Loucy (cell line): ENCODE results near the gene VPS37B.

Source experiments
- H2AFZ ChIP-seq: fragments of 200-600 bp; sonication (generic); 2 replicates; pipeline ENCODE4 v1.6.0; 2016; ENCODE audit warnings: antibody characterized with exemption, mild to moderate bottlenecking, low read length, moderate library complexity
- H3F3A ChIP-seq: fragments of 200-600 bp; 2 replicates; pipeline ENCODE4 v1.6.0; 2016; ENCODE audit warnings: antibody characterized with exemption, low read depth, mild to moderate bottlenecking
- H3K27me3 ChIP-seq: fragments of 200-600 bp; sonication (generic); 2 replicates; pipeline ENCODE4 v1.6.1; 2014; ENCODE audit warnings: low read length, mild to moderate bottlenecking; ENCODE audit not compliant: insufficient read depth, poor library complexity, severe bottlenecking
- H3K36me3 ChIP-seq: fragments of 200-600 bp; sonication (generic); 2 replicates; pipeline ENCODE4 v1.6.1; 2016; ENCODE audit warnings: low read length; ENCODE audit not compliant: insufficient read depth
- H3K4me1 ChIP-seq: fragments of 200-600 bp; sonication (generic); 2 replicates; pipeline ENCODE4 v1.5.1; 2014; ENCODE audit warnings: low read length, mild to moderate bottlenecking; ENCODE audit not compliant: insufficient read depth, poor library complexity, severe bottlenecking
- H3K4me2 ChIP-seq: fragments of 200-600 bp; sonication (generic); 2 replicates; pipeline ENCODE4 v1.6.0; 2014; ENCODE audit warnings: antibody characterized with exemption, low read length, low read depth, mild to moderate bottlenecking; ENCODE audit not compliant: poor library complexity, severe bottlenecking
- H3K4me3 ChIP-seq: fragments of 200-600 bp; sonication (generic); 2 replicates; pipeline ENCODE4 v1.5.1; 2014; ENCODE audit warnings: low read length, mild to moderate bottlenecking, mixed read lengths; ENCODE audit not compliant: poor library complexity, severe bottlenecking
- H3K79me2 ChIP-seq: fragments of 200-600 bp; sonication (generic); 2 replicates; pipeline ENCODE4 v1.6.1; 2014; ENCODE audit warnings: low read length; ENCODE audit not compliant: insufficient read depth
- H3K9ac ChIP-seq: fragments of 200-600 bp; sonication (generic); 2 replicates; pipeline ENCODE4 v1.6.0; 2014; ENCODE audit warnings: mild to moderate bottlenecking, low read depth, low read length, moderate library complexity; ENCODE audit not compliant: poor library complexity, severe bottlenecking
- H3K9me2 ChIP-seq: fragments of 200-600 bp; sonication (generic); replicated peaks from 2 replicates; pipeline ENCODE4 v1.6.1; 2016; ENCODE audit warnings: low read depth, low read length, mixed read lengths
- H3K9me3 ChIP-seq: fragments of 200-600 bp; sonication (generic); 2 replicates; pipeline ENCODE4 v1.6.1; 2014; ENCODE audit warnings: mild to moderate bottlenecking, antibody characterized with exemption, low read length, low read depth; ENCODE audit not compliant: insufficient read depth
- H4K20me1 ChIP-seq: fragments of 200-600 bp; sonication (generic); 2 replicates; pipeline ENCODE4 v1.6.0; 2014; ENCODE audit warnings: antibody characterized with exemption, low read length, mild to moderate bottlenecking; ENCODE audit not compliant: insufficient read depth, poor library complexity, severe bottlenecking
- CTCF ChIP-seq: fragments of 200-600 bp; sonication (generic); conservative IDR thresholded peaks from 2 replicates; pipeline ENCODE4 v1.5.1; 2014; ENCODE audit warnings: mild to moderate bottlenecking, antibody characterized with exemption, low read length
- EZH2phosphoT487 ChIP-seq: fragments of 200-600 bp; IDR thresholded peaks from 2 replicates; pipeline ENCODE4 v1.6.1; 2018; ENCODE audit warnings: antibody characterized with exemption, mild to moderate bottlenecking, moderate library complexity, borderline replicate concordance

VPS37B gene

GRCh38 chr12:122929148-122929538 is 33.2 kb upstream of the VPS37B start:
- H3K4me3 ChIP-seq: no peak overlapping the region
- no peaks in the 10 kb centered on the region for H3K9me3 ChIP-seq
- H3F3A ChIP-seq: no peaks in the 10 kb centered on the region
- H4K20me1 ChIP-seq: no peaks in the 10 kb centered on the region
- H3K27me3 ChIP-seq: no peaks in the 10 kb centered on the region
- H3K79me2 ChIP-seq: no peaks in the 10 kb centered on the region
- no peak overlapping the region for H3K4me2 ChIP-seq
- TF ChIP-seq CTCF: no peak
- no peaks in the 10 kb centered on the region for H3K36me3 ChIP-seq
- H2AFZ ChIP-seq: no peak overlapping the region
- H3K9ac ChIP-seq: no peak overlapping the region
- H3K4me1 ChIP-seq: peaks cover 7% of the 10 kb centered on the region
- H3K9me2 ChIP-seq: no peaks in the 10 kb centered on the region

- Histone ChIP-seq H3K9me2 (no peaks in the 10 kb centered on the region), H3K4me1 (peaks cover 7% of the 10 kb centered on the region), H3K79me2 (no peaks in the 10 kb centered on the region), H3K9me3 (no peaks in the 10 kb centered on the region), H3K4me2 (no peak overlapping the region), H3K4me3 (no peak overlapping the region), H3K27me3 (no peaks in the 10 kb centered on the region), H4K20me1 (no peaks in the 10 kb centered on the region), H3F3A (no peaks in the 10 kb centered on the region), H2AFZ (no peak overlapping the region), H3K36me3 (no peaks in the 10 kb centered on the region), H3K9ac (no peak overlapping the region)
- no peak for TF ChIP-seq CTCF
- TF ChIP-seq EZH2phosphoT487: no peak
Observed at GRCh38 chr12:122928404-122929147, 32.7 kb upstream of the VPS37B start.

GRCh38 chr12:122927756-122928403 is 32.0 kb upstream of the VPS37B start:
- H3F3A ChIP-seq: no peaks in the 10 kb centered on the region
- no peak overlapping the region for H3K4me3 ChIP-seq
- no peak overlapping the region for H3K9ac ChIP-seq
- H3K4me2 ChIP-seq: no peak overlapping the region
- peaks cover 7% of the 10 kb centered on the region for H3K4me1 ChIP-seq
- no peaks in the 10 kb centered on the region for H3K9me2 ChIP-seq
- H3K36me3 ChIP-seq: no peaks in the 10 kb centered on the region
- H3K27me3 ChIP-seq: no peaks in the 10 kb centered on the region
- no peak overlapping the region for H2AFZ ChIP-seq
- H4K20me1 ChIP-seq: no peaks in the 10 kb centered on the region
- TF ChIP-seq EZH2phosphoT487: no peak
- no peak for TF ChIP-seq CTCF
- H3K9me3 ChIP-seq: no peaks in the 10 kb centered on the region
- H3K79me2 ChIP-seq: no peaks in the 10 kb centered on the region
